HEK293 (cell line): ENCODE data around the gene CC2D2A.

Source experiments
- AEBP2 ChIP-seq: fragments of 450-650 bp; formaldehyde crosslinking; IDR thresholded peaks from 2 replicates; pipeline ENCODE4 v1.5.1; 2016; ENCODE audit warnings: missing biosample characterization, missing genetic modification characterization, borderline replicate concordance
- BCL6B ChIP-seq: fragments of 450-650 bp; formaldehyde crosslinking; IDR thresholded peaks from 2 replicates; pipeline ENCODE4 v1.5.1; 2017; ENCODE audit warnings: missing biosample characterization, missing genetic modification characterization
- EGR2 ChIP-seq: fragments of 450-650 bp; formaldehyde crosslinking; IDR thresholded peaks from 2 replicates; pipeline ENCODE4 v1.5.1; 2016; ENCODE audit warnings: low read depth, missing biosample characterization, missing genetic modification characterization
- INSM2 ChIP-seq: fragments of 450-650 bp; formaldehyde crosslinking; IDR thresholded peaks from 2 replicates; pipeline ENCODE4 v1.5.1; 2016; ENCODE audit warnings: missing biosample characterization, missing genetic modification characterization
- PRDM10 ChIP-seq: fragments of 450-650 bp; formaldehyde crosslinking; IDR thresholded peaks from 2 replicates; pipeline ENCODE4 v1.5.1; 2016; ENCODE audit warnings: missing biosample characterization, missing genetic modification characterization
- REPIN1 ChIP-seq: fragments of 450-650 bp; formaldehyde crosslinking; IDR thresholded peaks from 2 replicates; pipeline ENCODE4 v1.5.1; 2017; ENCODE audit warnings: missing biosample characterization, missing genetic modification characterization, low read depth
- ZEB2 ChIP-seq: fragments of 450-650 bp; formaldehyde crosslinking; IDR thresholded peaks from 2 replicates; pipeline ENCODE4 v1.5.1; 2016; ENCODE audit warnings: missing biosample characterization, missing genetic modification characterization
- ZNF10 ChIP-seq: fragments of 450-650 bp; formaldehyde crosslinking; IDR thresholded peaks from 2 replicates; pipeline ENCODE4 v1.5.1; 2017; ENCODE audit warnings: missing biosample characterization, missing genetic modification characterization
- ZNF132 ChIP-seq: fragments of 450-650 bp; formaldehyde crosslinking; IDR thresholded peaks from 2 replicates; pipeline ENCODE4 v1.5.1; 2017; ENCODE audit warnings: missing biosample characterization, missing genetic modification characterization, borderline replicate concordance
- ZNF157 ChIP-seq: fragments of 450-650 bp; formaldehyde crosslinking; IDR thresholded peaks from 2 replicates; pipeline ENCODE4 v1.5.1; 2016; ENCODE audit warnings: missing biosample characterization, missing genetic modification characterization
- ZNF18 ChIP-seq: fragments of 450-650 bp; formaldehyde crosslinking; IDR thresholded peaks from 2 replicates; pipeline ENCODE4 v1.5.1; 2016; ENCODE audit warnings: missing biosample characterization, missing genetic modification characterization
- ZNF211 ChIP-seq: fragments of 450-650 bp; formaldehyde crosslinking; IDR thresholded peaks from 2 replicates; pipeline ENCODE4 v1.5.1; 2016; ENCODE audit warnings: low read depth, missing biosample characterization, missing genetic modification characterization
- ZNF223 ChIP-seq: fragments of 450-650 bp; formaldehyde crosslinking; IDR thresholded peaks from 2 replicates; pipeline ENCODE4 v1.5.1; 2016; ENCODE audit warnings: missing biosample characterization, missing genetic modification characterization
- ZNF274 ChIP-seq, 2 experiments: fragments of 200-500 bp in 1 of 2; fragments of 450-650 bp in 1 of 2; sonication (Bioruptor generic) in 1 of 2; formaldehyde crosslinking in 1 of 2; IDR thresholded peaks; 2 replicates each; pipeline versions ENCODE4 v1.5.1 to v1.6.1; 2014 to 2016; ENCODE audit warnings: borderline replicate concordance in 1 of 2, inconsistent platforms in 1 of 2, low read length in 1 of 2, missing biosample characterization in 1 of 2, missing genetic modification characterization in 1 of 2
- ZNF398 ChIP-seq: fragments of 450-650 bp; formaldehyde crosslinking; IDR thresholded peaks from 2 replicates; pipeline ENCODE4 v1.5.1; 2017; ENCODE audit warnings: missing biosample characterization, missing genetic modification characterization
- ZNF521 ChIP-seq: fragments of 450-650 bp; formaldehyde crosslinking; IDR thresholded peaks from 2 replicates; pipeline ENCODE4 v1.5.1; 2017; ENCODE audit warnings: missing biosample characterization, mild to moderate bottlenecking, missing genetic modification characterization
- ZNF529 ChIP-seq: fragments of 450-650 bp; formaldehyde crosslinking; IDR thresholded peaks from 2 replicates; pipeline ENCODE4 v1.5.1; 2017; ENCODE audit warnings: missing genetic modification characterization, missing biosample characterization; ENCODE audit not compliant: insufficient replicate concordance
- ZNF548 ChIP-seq: fragments of 450-650 bp; formaldehyde crosslinking; IDR thresholded peaks from 2 replicates; pipeline ENCODE4 v1.5.1; 2016; ENCODE audit warnings: missing biosample characterization, missing genetic modification characterization
- ZNF580 ChIP-seq: fragments of 450-650 bp; formaldehyde crosslinking; IDR thresholded peaks from 2 replicates; pipeline ENCODE4 v1.5.1; 2016; ENCODE audit warnings: missing biosample characterization, missing genetic modification characterization
- ZNF596 ChIP-seq: fragments of 450-650 bp; IDR thresholded peaks from 2 replicates; pipeline ENCODE4 v1.5.0; 2018; ENCODE audit warnings: missing biosample characterization, mild to moderate bottlenecking, missing genetic modification characterization, moderate library complexity
- ZNF610 ChIP-seq: fragments of 450-650 bp; formaldehyde crosslinking; IDR thresholded peaks from 2 replicates; pipeline ENCODE4 v1.5.1; 2016; ENCODE audit warnings: missing biosample characterization, missing genetic modification characterization, borderline replicate concordance
- ZNF621 ChIP-seq: fragments of 450-650 bp; formaldehyde crosslinking; IDR thresholded peaks from 2 replicates; pipeline ENCODE4 v1.5.1; 2017; ENCODE audit warnings: missing biosample characterization, missing genetic modification characterization
- ZNF701 ChIP-seq: fragments of 450-650 bp; formaldehyde crosslinking; IDR thresholded peaks from 2 replicates; pipeline ENCODE4 v1.5.1; 2016; ENCODE audit warnings: missing biosample characterization, missing genetic modification characterization
- ZNF768 ChIP-seq: fragments of 450-650 bp; formaldehyde crosslinking; IDR thresholded peaks from 2 replicates; pipeline ENCODE4 v1.5.1; 2018; ENCODE audit warnings: missing biosample characterization, mild to moderate bottlenecking, missing genetic modification characterization

The CC2D2A gene

GRCh38 chr4:15479089-15479912, 9.6 kb downstream of the CC2D2A start (continued):
- no peak for TF ChIP-seq ZNF132 (tag by site-specific recombination)
- TF ChIP-seq ZNF610: no peak
- no peak for TF ChIP-seq ZNF701 (tag by site-specific recombination)
- TF ChIP-seq PRDM10: peak; percentile 41
- no peak for TF ChIP-seq ZNF223 (tag by site-specific recombination)
- TF ChIP-seq ZNF157 (tag by site-specific recombination): no peak
- no peak for TF ChIP-seq ZNF548 (tag by site-specific recombination)
- no peak for TF ChIP-seq ZNF621 (tag by site-specific recombination)
- no peak for TF ChIP-seq REPIN1 (tag by site-specific recombination)
- TF ChIP-seq EGR2 (tag by site-specific recombination): no peak
- TF ChIP-seq ZNF521: no peak
- no peak for TF ChIP-seq ZNF18 (tag by site-specific recombination)
- TF ChIP-seq BCL6B (tag by site-specific recombination): no peak
- TF ChIP-seq ZNF596 (tag by site-specific recombination): no peak
- TF ChIP-seq ZNF10 (tag by site-specific recombination): peak; percentile 26; the same call in 1 of the 2 replicates
- TF ChIP-seq ZNF529 (tag by site-specific recombination): no peak
- TF ChIP-seq ZNF580 (tag by site-specific recombination): no peak
- TF ChIP-seq ZNF398 (tag by site-specific recombination): peak; percentile 71
- TF ChIP-seq INSM2: no peak
- no peak for TF ChIP-seq ZEB2 (tag by site-specific recombination)
- no peak for TF ChIP-seq ZNF211 (tag by site-specific recombination)
- no peak for TF ChIP-seq ZNF768 (tag by site-specific recombination)
- no peak for TF ChIP-seq AEBP2 (tag by site-specific recombination)
- no peak for TF ChIP-seq ZNF274 (IDR thresholded peaks at IDR 0.05; ENCODE audit: low read length)
- TF ChIP-seq ZNF274 (tag by site-specific recombination; IDR thresholded peaks at IDR 0.05; ENCODE audit: borderline replicate concordance): no peak
